NB4 (cell line): ENCODE results near the gene PRKG1.

Experiments used
- DNase-seq: peaks from one replicate; pipeline ENCODE4 v3.0.0; 2010; ENCODE audit warnings: low read depth
- H3K4me3 ChIP-seq: one replicate; pipeline ENCODE4 v1.5.1; 2011; ENCODE audit warnings: mild to moderate bottlenecking, low read depth, low read length, moderate library complexity
- CTCF ChIP-seq: IDR thresholded peaks from one replicate; pipeline ENCODE4 v1.5.1; 2012; ENCODE audit warnings: low read depth, low read length
- MAX ChIP-seq: IDR thresholded peaks from 2 replicates; pipeline ENCODE4 v1.6.1; 2011; ENCODE audit warnings: low read depth, low read length
- MYC ChIP-seq: IDR thresholded peaks from 2 replicates; pipeline ENCODE4 v1.6.1; 2011; ENCODE audit warnings: low read depth, low read length
- POLR2A ChIP-seq: IDR thresholded peaks from 2 replicates; pipeline ENCODE4 v1.6.1; 2011; ENCODE audit warnings: mild to moderate bottlenecking; ENCODE audit not compliant: insufficient read length; ENCODE audit errors: extremely low read depth

PRKG1 gene

GRCh38 chr10:51250278-51250920 lies 176.1 kb downstream of the PRKG1 start:
- no peak overlapping the region for H3K4me3 ChIP-seq
- TF ChIP-seq POLR2A (no peak), MAX (no peak), CTCF (no peak), MYC (no peak)
- DNase-seq: peak; percentile 2

- no peak for TF ChIP-seq MAX
- no peak for TF ChIP-seq POLR2A
- no peak for TF ChIP-seq MYC
- no peak for TF ChIP-seq CTCF
Measured at GRCh38 chr10:51251110-51251509, 176.8 kb downstream of the PRKG1 start.

GRCh38 chr10:51255381-51255780 lies 181.1 kb downstream of the PRKG1 start:
- no peak for DNase-seq
- H3K4me3 ChIP-seq: no peak overlapping the region
- TF ChIP-seq POLR2A: no peak
- TF ChIP-seq CTCF: no peak
- no peak for TF ChIP-seq MAX
- TF ChIP-seq MYC: no peak

More at GRCh38 chr10:51251110-51251509, 176.8 kb downstream of the PRKG1 start:
- H3K4me3 ChIP-seq: no peak overlapping the region
- DNase-seq: no peak

- TF ChIP-seq MAX (no peak), CTCF (no peak), POLR2A (no peak), MYC (no peak)
- no peak for DNase-seq
Measured at GRCh38 chr10:51257511-51258248, 183.4 kb downstream of the PRKG1 start.

GRCh38 chr10:51260376-51260775 lies 186.1 kb downstream of the PRKG1 start:
- no peak overlapping the region for H3K4me3 ChIP-seq
- DNase-seq: no peak
- no peak for TF ChIP-seq MYC
- no peak for TF ChIP-seq MAX
- TF ChIP-seq POLR2A: no peak
- no peak for TF ChIP-seq CTCF

More at GRCh38 chr10:51257511-51258248, 183.4 kb downstream of the PRKG1 start:
- no peak overlapping the region for H3K4me3 ChIP-seq
